Lung microvascular endothelial cell (primary cell): ENCODE data around the gene ASXL1. TPM values are rescaled to one million over a fixed set of nuclear protein-coding genes. Genes with fewer than 3 reads are reported as not detected.
A peak's percentile ranks its signal among the peaks of the same experiment; 100 is the strongest.

Experiments used
- DNase-seq, 2 donors: peaks; one replicate each; pipeline versions ENCODE4 v3.0.0 to v3.0.0-alpha.2; 2010; ENCODE audit warnings: low read depth in 2 of 2
- total RNA-seq: library from RNA; depleted of rRNA; stranded (reverse); fragments of >200 nt; gene quantifications from 2 replicates; pipeline ENCODE4 v1.2.1, GENCODE V29; 2014

The ASXL1 gene
- total RNA-seq, 1 donor from 2014 or later, result 42.5 TPM

- no peak for DNase-seq
Measured at GRCh38 chr20:32451682-32452461, 93.7 kb downstream of the ASXL1 start.

GRCh38 chr20:32452776-32453466, 94.8 kb downstream of the ASXL1 start:
- no peak for DNase-seq

DNA sequence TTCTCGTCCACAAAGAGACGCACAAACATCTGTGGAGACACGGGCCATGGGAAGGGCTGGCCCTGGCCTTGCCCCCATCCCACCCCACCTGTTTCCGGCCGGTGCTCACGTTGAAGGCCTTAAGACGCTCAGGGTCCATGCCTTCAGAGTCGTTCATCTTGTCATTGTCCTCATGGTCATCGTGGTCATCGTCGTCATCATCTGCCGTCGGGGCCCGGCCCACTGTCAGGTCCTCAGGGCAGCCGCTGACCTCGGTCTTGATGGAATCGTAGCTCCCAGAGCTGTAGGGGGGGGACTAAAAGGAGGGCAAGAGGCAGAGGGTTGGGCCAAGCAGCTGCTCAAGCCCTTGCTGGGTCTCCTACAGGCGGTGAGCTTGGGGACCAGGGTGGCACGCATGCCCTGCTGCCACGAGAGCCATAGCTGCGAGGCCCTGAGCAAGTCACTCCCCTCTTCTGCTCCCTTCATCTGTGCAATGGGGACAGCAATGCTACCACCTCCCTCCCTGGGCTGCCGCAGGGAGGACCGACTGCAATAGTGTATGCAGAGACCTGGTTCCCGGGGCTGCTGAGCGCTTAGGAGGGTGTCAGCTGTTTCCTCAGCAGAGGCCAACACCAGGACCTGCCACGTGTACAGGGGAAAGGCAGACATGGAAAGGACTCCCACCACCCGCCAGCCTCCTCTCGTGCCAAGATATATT, 95.5 kb downstream of the ASXL1 start:
- DNase-seq, result no peak

GRCh38 chr20:32454164-32455145, 96.3 kb downstream of the ASXL1 start:
- DNase-seq, result no peak

DNA sequence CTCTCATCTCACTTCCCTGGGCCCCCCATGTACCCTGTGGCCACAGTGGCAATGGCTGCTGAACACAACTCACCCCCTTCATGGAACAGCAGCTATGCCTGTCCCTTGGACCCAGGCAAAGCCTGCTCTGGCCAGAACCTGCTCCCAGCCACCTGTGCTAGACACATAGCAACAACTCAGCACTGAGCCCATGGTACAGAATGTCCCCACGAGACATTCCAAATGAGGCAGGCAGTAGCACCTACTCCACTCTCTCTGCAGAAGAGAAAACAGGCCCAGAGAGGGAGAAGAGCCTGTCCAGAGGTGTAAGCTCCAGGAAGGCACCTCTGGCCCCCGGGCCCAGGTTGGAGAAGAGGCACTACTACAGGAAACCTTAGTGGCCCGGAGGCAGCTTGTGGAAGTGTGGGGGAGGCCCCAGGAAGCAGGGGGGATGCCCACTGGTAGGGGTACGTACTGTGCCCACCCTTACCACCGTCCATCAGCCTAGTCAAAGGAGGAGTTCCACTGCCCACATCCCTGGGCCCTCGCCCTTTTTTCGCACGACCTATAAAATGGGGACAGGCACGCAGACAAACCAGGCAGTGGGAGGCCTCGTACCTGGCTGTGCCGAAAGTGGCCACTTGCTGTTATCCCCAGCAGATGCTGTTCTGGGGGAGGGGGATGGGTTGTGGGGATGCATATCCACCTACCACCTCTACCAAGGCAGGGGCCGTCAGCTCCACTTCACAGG, 97.2 kb downstream of the ASXL1 start:
- DNase-seq, result no peak

GRCh38 chr20:32455901-32456701, 98.0 kb downstream of the ASXL1 start:
- DNase-seq, result no peak

DNA sequence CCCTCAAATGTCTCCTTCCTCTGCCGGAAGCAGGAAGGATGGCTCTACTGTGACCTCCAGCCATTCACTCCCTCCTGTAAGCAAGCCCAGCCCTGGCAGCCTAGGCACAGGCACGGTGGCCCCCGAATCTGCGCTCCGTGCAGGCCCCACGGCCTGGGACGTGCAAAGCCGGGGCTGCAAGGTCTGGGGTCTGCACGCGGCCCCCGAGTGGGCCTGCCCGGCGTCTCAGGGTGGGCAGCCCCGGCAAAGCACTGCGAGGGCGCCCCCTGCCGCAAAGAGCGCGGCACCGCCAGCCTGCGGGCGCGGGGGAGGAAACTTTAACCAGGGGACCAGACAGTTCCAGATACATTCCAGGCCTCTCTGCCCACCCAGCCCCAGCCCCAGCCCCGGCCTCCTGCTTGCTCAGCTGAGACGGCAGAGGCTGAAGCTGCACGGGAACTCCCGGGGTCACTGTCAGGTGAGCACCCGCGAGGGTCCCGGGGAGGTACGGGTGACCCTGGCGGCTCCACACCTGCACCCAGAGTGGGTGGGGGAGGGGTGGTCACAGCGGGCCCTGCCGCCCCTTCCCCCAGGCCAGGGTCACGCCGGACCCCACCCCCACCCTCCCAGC, 98.8 kb downstream of the ASXL1 start:
- DNase-seq, result peak in 1 of 2 donors; percentile 58

- peak; percentile 57 to 72 for DNase-seq
Measured at GRCh38 chr20:32457479-32457986, 99.4 kb downstream of the ASXL1 start.

GRCh38 chr20:32458061-32458836, 100.1 kb downstream of the ASXL1 start:
- DNase-seq, result no peak

DNA sequence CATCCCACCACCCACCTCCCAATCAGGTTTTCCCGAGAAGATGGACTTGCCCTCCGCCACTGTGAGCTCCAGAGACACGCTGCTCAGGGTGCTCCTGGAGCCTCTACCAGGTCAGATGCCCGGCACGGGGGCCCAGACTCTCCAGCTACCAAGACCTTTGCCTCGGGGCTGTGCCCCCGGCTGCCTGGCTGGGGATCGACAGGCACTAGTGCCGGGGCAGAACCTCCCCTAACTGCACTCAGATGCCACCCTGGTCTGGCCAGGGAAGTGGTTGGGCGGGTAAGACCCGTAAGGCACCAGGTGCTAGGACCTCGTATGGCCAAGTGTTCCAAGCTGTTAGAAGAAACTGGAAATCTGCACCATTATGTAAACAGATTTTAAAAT, 100.7 kb downstream of the ASXL1 start:
- no peak for DNase-seq

- DNase-seq, result no peak
Measured at GRCh38 chr20:32460231-32460630, 102.1 kb downstream of the ASXL1 start.

- DNase-seq, result no peak
Measured at GRCh38 chr20:32460683-32461320, 102.7 kb downstream of the ASXL1 start.

DNA sequence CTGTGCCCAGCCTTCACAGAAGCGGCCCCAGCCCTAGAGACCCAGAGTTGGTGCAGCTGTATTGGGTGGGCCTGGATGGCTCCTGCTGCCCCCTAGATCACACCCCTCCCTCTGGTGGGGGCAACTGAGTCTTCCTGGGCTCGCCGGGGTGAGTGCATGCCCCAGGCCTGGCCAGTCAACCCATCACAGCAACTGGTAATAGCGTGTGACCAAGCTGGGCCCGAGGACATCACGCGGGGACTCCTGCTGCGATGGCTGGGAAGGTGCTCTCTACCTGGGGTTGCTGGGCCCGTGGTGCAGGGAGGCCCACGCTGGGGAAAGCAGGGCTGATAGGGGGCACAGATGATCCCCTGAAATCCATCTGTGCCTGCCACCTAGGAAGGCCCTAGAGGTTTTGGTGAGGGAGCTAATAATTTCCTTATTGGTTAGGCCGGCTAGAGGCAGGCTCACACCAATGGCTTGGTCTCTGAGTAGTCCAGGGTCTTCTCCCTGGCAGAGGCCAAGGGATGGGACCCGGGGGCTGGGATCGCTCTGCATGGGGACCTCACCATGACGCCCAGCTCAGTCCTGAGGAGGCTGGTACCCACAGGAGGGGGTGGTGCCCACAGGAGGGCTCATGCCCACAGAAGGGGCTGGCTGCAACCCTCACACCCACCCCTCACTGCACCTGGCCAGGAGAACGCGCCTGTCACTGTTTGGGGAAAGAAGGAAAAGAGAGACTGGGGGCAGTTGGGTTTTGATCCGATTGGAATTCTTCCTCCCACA, 103.9 kb downstream of the ASXL1 start:
- no peak for DNase-seq

DNA sequence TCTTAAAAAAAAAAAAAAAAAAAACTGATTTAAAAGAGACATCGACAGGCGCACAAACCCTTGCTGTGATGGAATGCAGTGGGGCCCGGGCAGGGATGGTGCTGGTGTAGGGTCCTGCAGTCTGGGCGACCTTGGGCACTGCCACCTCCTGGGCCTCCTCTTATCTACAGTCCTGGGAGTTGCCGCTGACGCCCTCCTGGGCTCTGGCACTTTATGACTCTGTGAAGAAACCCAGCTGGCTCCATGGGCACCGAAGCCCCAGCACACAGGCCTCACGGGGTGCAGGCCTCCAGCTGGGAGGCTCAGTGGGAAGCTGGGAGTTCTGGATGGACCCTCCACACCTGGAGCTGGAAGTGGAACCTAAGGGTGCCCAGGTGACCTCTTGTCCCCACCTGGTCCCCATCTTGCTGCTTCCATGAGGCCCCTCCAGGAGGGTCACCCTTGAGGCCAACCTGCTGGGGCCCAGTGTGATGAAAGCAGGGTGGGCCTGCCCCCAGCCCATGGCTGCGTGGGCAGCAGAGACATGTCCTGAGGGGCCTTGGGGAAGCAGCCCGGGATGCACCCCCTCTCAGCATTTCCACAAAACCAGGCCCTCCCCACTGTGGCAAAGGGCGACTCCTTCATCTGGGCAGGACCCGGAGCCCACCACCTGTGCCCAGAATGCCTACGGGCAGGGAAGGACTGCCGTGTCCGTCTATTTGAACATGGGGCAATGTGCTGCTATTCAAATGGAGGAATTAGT, 104.9 kb downstream of the ASXL1 start:
- DNase-seq, result no peak

DNA sequence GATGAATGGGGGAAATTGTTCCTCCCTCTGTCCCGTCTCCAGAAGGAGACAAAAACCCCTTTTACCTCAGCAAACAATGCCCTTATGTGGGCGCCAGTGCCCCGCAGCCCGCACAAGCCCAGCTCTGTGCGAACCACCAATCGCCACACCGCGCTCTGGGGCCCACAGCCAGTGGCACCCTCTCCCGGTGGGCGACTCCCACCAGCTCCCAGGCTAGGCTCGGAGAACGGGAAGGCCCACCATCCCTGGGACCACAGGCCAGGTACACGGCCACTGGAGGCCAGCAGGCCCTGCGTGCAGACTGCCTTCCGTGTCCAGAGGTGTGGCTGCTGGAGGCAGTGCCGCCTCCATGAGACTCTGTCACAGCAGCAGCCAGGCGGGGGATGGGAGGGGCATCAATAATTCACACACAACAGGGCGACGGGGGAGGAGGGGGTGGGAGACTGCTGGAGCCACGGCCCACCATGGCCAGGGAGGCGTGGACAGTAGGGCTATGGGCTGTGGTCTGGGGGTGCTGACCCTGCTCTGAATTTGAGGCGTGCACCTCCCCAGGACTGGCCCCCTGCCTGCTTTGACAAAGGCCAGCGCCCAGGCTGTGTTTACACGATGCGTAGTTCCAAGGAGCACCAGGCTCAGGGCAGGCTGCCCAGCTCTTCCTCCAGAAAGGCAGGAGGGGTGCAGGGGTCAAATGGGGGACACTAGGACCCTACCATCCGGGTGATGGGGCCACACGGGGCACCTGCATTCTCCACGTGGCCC, 105.7 kb downstream of the ASXL1 start:
- no peak for DNase-seq
